Mucosa of stomach (tissue), 1 donor: ENCODE measurements around the gene GORAB.

ENCODE experiments used
- H3K27me3 ChIP-seq: one replicate; pipeline ENCODE4 v1.7.0; 2013; ENCODE audit warnings: mild to moderate bottlenecking, low read length; ENCODE audit not compliant: control insufficient read depth, insufficient read depth
- H3K36me3 ChIP-seq: one replicate; pipeline ENCODE4 v1.7.0; 2013; ENCODE audit warnings: low read length; ENCODE audit not compliant: control insufficient read depth, insufficient read depth
- H3K4me1 ChIP-seq: one replicate; pipeline ENCODE4 v1.7.0; 2013; ENCODE audit warnings: mild to moderate bottlenecking, low read length; ENCODE audit not compliant: control insufficient read depth, insufficient read depth
- H3K4me3 ChIP-seq: one replicate; pipeline ENCODE4 v1.7.0; 2013; ENCODE audit warnings: low read length
- H3K9ac ChIP-seq: one replicate; pipeline ENCODE4 v1.7.0; 2013; ENCODE audit warnings: mild to moderate bottlenecking, low read length, moderate library complexity
- H3K9me3 ChIP-seq: one replicate; pipeline ENCODE4 v1.7.0; 2013; ENCODE audit warnings: mild to moderate bottlenecking, low read length, moderate library complexity; ENCODE audit not compliant: control insufficient read depth
- donor health status: Pancreatic carcinoma.

The GORAB gene

GRCh38 chr1:170545476-170545875 is 13.5 kb downstream of the GORAB start:
- no peaks in the 10 kb centered on the region for H3K27me3 ChIP-seq
- H3K36me3 ChIP-seq = peaks cover 11% of the 10 kb centered on the region
- H3K9me3 ChIP-seq = no peaks in the 10 kb centered on the region

GRCh38 chr1:170547255-170547654 is 15.3 kb downstream of the GORAB start:
- Histone ChIP-seq H3K9ac (no peak overlapping the region), H3K36me3 (peaks cover 11% of the 10 kb centered on the region)

More at GRCh38 chr1:170545476-170545875, 13.5 kb downstream of the GORAB start:
- no peaks in the 10 kb centered on the region for H3K4me1 ChIP-seq
- H3K9ac ChIP-seq = no peak overlapping the region
- no peak overlapping the region for H3K4me3 ChIP-seq

GRCh38 chr1:170548497-170548896 is 16.5 kb downstream of the GORAB start:
- Histone ChIP-seq H3K27me3 (no peaks in the 10 kb centered on the region), H3K4me1 (no peaks in the 10 kb centered on the region), H3K36me3 (peaks cover 11% of the 10 kb centered on the region), H3K4me3 (no peak overlapping the region), H3K9ac (no peak overlapping the region), H3K9me3 (no peaks in the 10 kb centered on the region)

More at GRCh38 chr1:170547255-170547654, 15.3 kb downstream of the GORAB start:
- Histone ChIP-seq H3K9me3 (no peaks in the 10 kb centered on the region), H3K27me3 (no peaks in the 10 kb centered on the region), H3K4me3 (no peak overlapping the region), H3K4me1 (no peaks in the 10 kb centered on the region)

- no peak overlapping the region for H3K9ac ChIP-seq
- no peaks in the 10 kb centered on the region for H3K36me3 ChIP-seq
- H3K4me3 ChIP-seq = no peak overlapping the region
- H3K9me3 ChIP-seq = no peaks in the 10 kb centered on the region
- H3K27me3 ChIP-seq = no peaks in the 10 kb centered on the region
- H3K4me1 ChIP-seq = no peaks in the 10 kb centered on the region
These were observed 23.4 kb downstream of the GORAB start for GRCh38 chr1:170555370-170555769.

GRCh38 chr1:170556917-170557316 is 25.0 kb downstream of the GORAB start:
- H3K36me3 ChIP-seq = no peaks in the 10 kb centered on the region
- no peaks in the 10 kb centered on the region for H3K4me1 ChIP-seq
- H3K4me3 ChIP-seq = no peak overlapping the region

GRCh38 chr1:170558731-170559130 is 26.8 kb downstream of the GORAB start:
- Histone ChIP-seq H3K4me1 (no peaks in the 10 kb centered on the region), H3K4me3 (no peak overlapping the region), H3K27me3 (no peaks in the 10 kb centered on the region), H3K36me3 (no peaks in the 10 kb centered on the region), H3K9ac (no peak overlapping the region), H3K9me3 (no peaks in the 10 kb centered on the region)

More at GRCh38 chr1:170556917-170557316, 25.0 kb downstream of the GORAB start:
- Histone ChIP-seq H3K9me3 (no peaks in the 10 kb centered on the region), H3K27me3 (no peaks in the 10 kb centered on the region), H3K9ac (no peak overlapping the region)

- no peaks in the 10 kb centered on the region for H3K9me3 ChIP-seq
- no peaks in the 10 kb centered on the region for H3K36me3 ChIP-seq
- H3K9ac ChIP-seq = no peak overlapping the region
- H3K4me3 ChIP-seq = no peak overlapping the region
- no peaks in the 10 kb centered on the region for H3K27me3 ChIP-seq
- H3K4me1 ChIP-seq = no peaks in the 10 kb centered on the region
These were observed 27.2 kb downstream of the GORAB start for GRCh38 chr1:170559166-170559565.

GRCh38 chr1:170560681-170561285 is 28.8 kb downstream of the GORAB start:
- Histone ChIP-seq H3K4me3 (no peak overlapping the region), H3K9me3 (no peaks in the 10 kb centered on the region), H3K4me1 (no peaks in the 10 kb centered on the region), H3K27me3 (no peaks in the 10 kb centered on the region), H3K36me3 (no peaks in the 10 kb centered on the region), H3K9ac (no peak overlapping the region)

GRCh38 chr1:170562646-170563338 is 30.8 kb downstream of the GORAB start:
- Histone ChIP-seq H3K4me3 (no peak overlapping the region), H3K9me3 (no peaks in the 10 kb centered on the region), H3K4me1 (no peaks in the 10 kb centered on the region), H3K36me3 (no peaks in the 10 kb centered on the region), H3K27me3 (no peaks in the 10 kb centered on the region), H3K9ac (no peak overlapping the region)

- H3K9ac ChIP-seq = no peak overlapping the region
- no peaks in the 10 kb centered on the region for H3K36me3 ChIP-seq
- no peaks in the 10 kb centered on the region for H3K27me3 ChIP-seq
- H3K4me3 ChIP-seq = no peak overlapping the region
- no peaks in the 10 kb centered on the region for H3K9me3 ChIP-seq
- H3K4me1 ChIP-seq = no peaks in the 10 kb centered on the region
These were observed 35.2 kb downstream of the GORAB start for GRCh38 chr1:170567214-170567613.

GRCh38 chr1:170568197-170568596 is 36.2 kb downstream of the GORAB start:
- no peak overlapping the region for H3K9ac ChIP-seq
- H3K4me1 ChIP-seq = no peaks in the 10 kb centered on the region
- H3K27me3 ChIP-seq = no peaks in the 10 kb centered on the region
- no peaks in the 10 kb centered on the region for H3K9me3 ChIP-seq
- H3K4me3 ChIP-seq = no peak overlapping the region
- H3K36me3 ChIP-seq = no peaks in the 10 kb centered on the region

GRCh38 chr1:170576980-170577379 is 45.0 kb downstream of the GORAB start:
- Histone ChIP-seq H3K4me1 (no peaks in the 10 kb centered on the region), H3K27me3 (no peaks in the 10 kb centered on the region), H3K36me3 (no peaks in the 10 kb centered on the region), H3K4me3 (no peak overlapping the region), H3K9me3 (no peaks in the 10 kb centered on the region), H3K9ac (no peak overlapping the region)
